Thyroid gland (tissue), 4 donors: ENCODE results near the gene CDKN1B. TPM values are rescaled to one million over a fixed set of nuclear protein-coding genes. Genes with fewer than 3 reads are reported as not detected.

Source experiments
- DNase-seq, 2 donors: peaks; one replicate each; pipeline ENCODE4 v3.0.0-alpha.2; 2019
- H3K27ac ChIP-seq, 3 donors: fragments of 200-600 bp; sonication (generic); 1 replicate in 2 of 3; 2 replicates in 1 of 3; pipeline ENCODE4 v1.5.1; 2016 to 2019; ENCODE audit warnings: mild to moderate bottlenecking in 1 of 3, moderate library complexity in 1 of 3
- H3K27me3 ChIP-seq: fragments of 200-600 bp; sonication (generic); one replicate; pipeline ENCODE4 v1.5.1; 2019
- H3K36me3 ChIP-seq, 2 donors: fragments of 200-600 bp; sonication (generic); one replicate each; pipeline ENCODE4 v1.5.1; 2016 to 2019
- H3K4me1 ChIP-seq, 2 donors: fragments of 200-600 bp; sonication (generic); one replicate each; pipeline ENCODE4 v1.5.1; 2017 to 2019
- H3K4me3 ChIP-seq, 3 donors: fragments of 200-600 bp; sonication (generic); replicated peaks in 1 of 3; 1 replicate in 2 of 3; 2 replicates in 1 of 3; pipeline ENCODE4 v1.5.1; 2016; ENCODE audit warnings: mild to moderate bottlenecking in 1 of 3
- H3K9me3 ChIP-seq: fragments of 200-600 bp; sonication (generic); one replicate; pipeline ENCODE4 v1.5.1; 2017
- POLR2A ChIP-seq, 2 donors: fragments of 450-650 bp; IDR thresholded peaks; one replicate each; pipeline ENCODE4 v1.6.1; 2017; ENCODE audit warnings: antibody characterized with exemption in 2 of 2, mild to moderate bottlenecking in 2 of 2, moderate library complexity in 1 of 2
- WGBS, 2 donors: methylation state at CpG; one replicate each; pipeline ENCODE4 v1.1.5; 2017; 5-methylcytosine and 5-hydroxymethylcytosine counted together
- intact Hi-C: fragments of 100-400 bp; cut with DNase I; formaldehyde crosslinking; loops from one replicate; pipeline ENCODE4 v1.15.1; 2023
- total RNA-seq, 4 donors: library from RNA; depleted of rRNA; stranded (reverse); fragments of >200 nt; gene quantifications; one replicate each; pipeline ENCODE4 v1.2.3, GENCODE V29; 2016
- TF ChIP-seq, protein P1 (sequence below), 6 experiments: fragments of 200-600 bp in 3 of 6; fragments of 450-650 bp in 3 of 6; sonication (generic) in 3 of 6; IDR thresholded peaks; one replicate each; pipeline ENCODE4 v1.5.1; 2016 to 2019; ENCODE audit warnings: antibody characterized with exemption in 6 of 6, mild to moderate bottlenecking in 2 of 6, inconsistent platforms in 1 of 6, moderate library complexity in 1 of 6

Gene CDKN1B
- total RNA-seq, 4 donors from 2014 or later = 52.3 to 77.3 (median 62.7) TPM

DNA sequence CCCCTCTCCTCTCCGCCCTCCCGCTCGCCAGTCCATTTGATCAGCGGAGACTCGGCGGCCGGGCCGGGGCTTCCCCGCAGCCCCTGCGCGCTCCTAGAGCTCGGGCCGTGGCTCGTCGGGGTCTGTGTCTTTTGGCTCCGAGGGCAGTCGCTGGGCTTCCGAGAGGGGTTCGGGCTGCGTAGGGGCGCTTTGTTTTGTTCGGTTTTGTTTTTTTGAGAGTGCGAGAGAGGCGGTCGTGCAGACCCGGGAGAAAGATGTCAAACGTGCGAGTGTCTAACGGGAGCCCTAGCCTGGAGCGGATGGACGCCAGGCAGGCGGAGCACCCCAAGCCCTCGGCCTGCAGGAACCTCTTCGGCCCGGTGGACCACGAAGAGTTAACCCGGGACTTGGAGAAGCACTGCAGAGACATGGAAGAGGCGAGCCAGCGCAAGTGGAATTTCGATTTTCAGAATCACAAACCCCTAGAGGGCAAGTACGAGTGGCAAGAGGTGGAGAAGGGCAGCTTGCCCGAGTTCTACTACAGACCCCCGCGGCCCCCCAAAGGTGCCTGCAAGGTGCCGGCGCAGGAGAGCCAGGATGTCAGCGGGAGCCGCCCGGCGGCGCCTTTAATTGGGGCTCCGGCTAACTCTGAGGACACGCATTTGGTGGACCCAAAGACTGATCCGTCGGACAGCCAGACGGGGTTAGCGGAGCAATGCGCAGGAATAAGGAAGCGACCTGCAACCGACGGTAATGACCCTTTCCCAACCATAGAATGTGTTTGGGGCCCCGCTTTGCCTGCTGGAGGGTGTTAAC, 615 bp downstream of the CDKN1B start:
- WGBS, 2 donors = 0% methylated on average over 44 to 55 of the region's 62 CpGs
- TF ChIP-seq POLR2A (IDR thresholded peaks at IDR 0.05) = no peak
- TF ChIP-seq, protein P1, sequence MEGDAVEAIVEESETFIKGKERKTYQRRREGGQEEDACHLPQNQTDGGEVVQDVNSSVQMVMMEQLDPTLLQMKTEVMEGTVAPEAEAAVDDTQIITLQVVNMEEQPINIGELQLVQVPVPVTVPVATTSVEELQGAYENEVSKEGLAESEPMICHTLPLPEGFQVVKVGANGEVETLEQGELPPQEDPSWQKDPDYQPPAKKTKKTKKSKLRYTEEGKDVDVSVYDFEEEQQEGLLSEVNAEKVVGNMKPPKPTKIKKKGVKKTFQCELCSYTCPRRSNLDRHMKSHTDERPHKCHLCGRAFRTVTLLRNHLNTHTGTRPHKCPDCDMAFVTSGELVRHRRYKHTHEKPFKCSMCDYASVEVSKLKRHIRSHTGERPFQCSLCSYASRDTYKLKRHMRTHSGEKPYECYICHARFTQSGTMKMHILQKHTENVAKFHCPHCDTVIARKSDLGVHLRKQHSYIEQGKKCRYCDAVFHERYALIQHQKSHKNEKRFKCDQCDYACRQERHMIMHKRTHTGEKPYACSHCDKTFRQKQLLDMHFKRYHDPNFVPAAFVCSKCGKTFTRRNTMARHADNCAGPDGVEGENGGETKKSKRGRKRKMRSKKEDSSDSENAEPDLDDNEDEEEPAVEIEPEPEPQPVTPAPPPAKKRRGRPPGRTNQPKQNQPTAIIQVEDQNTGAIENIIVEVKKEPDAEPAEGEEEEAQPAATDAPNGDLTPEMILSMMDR (IDR thresholded peaks at IDR 0.05) = no peak
- Histone ChIP-seq H3K36me3 (peaks cover 6 to 10% of the 10 kb centered on the region in 2 donors), H3K4me1 (peaks cover 39 to 49% of the 10 kb centered on the region in 2 donors), H3K27ac (peak overlapping the region; percentile 100), H3K27me3 (no peaks in the 10 kb centered on the region), H3K9me3 (no peaks in the 10 kb centered on the region), H3K4me3 (peak overlapping the region; percentile 66 to 98 (median 96))
- intact Hi-C loops = no loop called here
- DNase-seq = peak; percentile 34 to 40

DNA sequence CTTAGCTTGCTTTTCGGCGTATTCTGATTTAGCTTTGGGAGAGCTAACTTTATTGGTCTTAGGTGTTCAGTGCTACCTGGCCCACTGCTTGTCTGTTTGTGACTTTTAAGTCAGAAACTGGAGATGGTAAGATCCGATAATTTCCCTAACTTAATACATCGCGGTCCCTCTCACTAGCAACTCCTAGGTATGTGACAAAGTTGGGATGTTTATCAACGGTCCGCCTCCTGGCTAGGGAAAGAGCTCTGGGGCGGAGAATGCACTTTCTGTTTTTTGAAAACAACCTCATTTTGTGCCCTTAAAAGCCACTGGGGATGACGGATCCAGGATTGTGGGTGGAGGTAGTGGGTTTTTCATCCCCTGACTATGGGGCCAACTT, 1.2 kb downstream of the CDKN1B start:
- peaks cover 6 to 10% of the 10 kb centered on the region in 2 donors for H3K36me3 ChIP-seq
- DNase-seq = peak in 1 of 2 donors; percentile 15
- H3K27me3 ChIP-seq = no peaks in the 10 kb centered on the region
- H3K4me1 ChIP-seq = peaks cover 36 to 50% of the 10 kb centered on the region in 2 donors
- no peaks in the 10 kb centered on the region for H3K9me3 ChIP-seq
- intact Hi-C loops = no loop called here
- TF ChIP-seq, protein P1 (IDR thresholded peaks at IDR 0.05) = no peak
- no peak for TF ChIP-seq POLR2A (IDR thresholded peaks at IDR 0.05)
- WGBS, 2 donors = 0 to 1% methylated on average over 7 to 9 of the region's 9 CpGs
- peak overlapping the region; percentile 100 for H3K27ac ChIP-seq
- peak overlapping the region; percentile 66 to 98 (median 96) for H3K4me3 ChIP-seq

- intact Hi-C loops = no loop called here
- TF ChIP-seq POLR2A (IDR thresholded peaks at IDR 0.05) = no peak
- TF ChIP-seq, protein P1 (IDR thresholded peaks at IDR 0.05) = no peak
- Histone ChIP-seq H3K4me1 (peaks cover 32 to 45% of the 10 kb centered on the region in 2 donors), H3K9me3 (no peaks in the 10 kb centered on the region), H3K36me3 (peaks cover 6 to 10% of the 10 kb centered on the region in 2 donors), H3K27me3 (no peaks in the 10 kb centered on the region), H3K4me3 (peak overlapping the region; percentile 66 to 98 (median 96)), H3K27ac (peak overlapping the region; percentile 100)
- no peak for DNase-seq
- WGBS, 2 donors = 3 to 4% methylated on average over 14 of the region's 14 CpGs
Observed at GRCh38 chr12:12718853-12719252, 1.7 kb downstream of the CDKN1B start.

- Histone ChIP-seq H3K4me1 (peaks cover 29 to 41% of the 10 kb centered on the region in 2 donors), H3K27ac (peak overlapping the region; percentile 100), H3K27me3 (no peaks in the 10 kb centered on the region), H3K9me3 (no peaks in the 10 kb centered on the region), H3K36me3 (peaks cover 6 to 10% of the 10 kb centered on the region in 2 donors), H3K4me3 (peak overlapping the region in 2 of 3 donors; percentile 96 to 98)
- intact Hi-C loops = no loop called here
- DNase-seq = no peak
- no peak for TF ChIP-seq POLR2A (IDR thresholded peaks at IDR 0.05)
- TF ChIP-seq, protein P1 (IDR thresholded peaks at IDR 0.05) = no peak
- WGBS, 2 donors = 54 to 62% methylated on average over 3 of the region's 3 CpGs
Observed at GRCh38 chr12:12719496-12719895, 2.3 kb downstream of the CDKN1B start.

- peak overlapping the region in 1 of 3 donors; percentile 96 for H3K4me3 ChIP-seq
- no peaks in the 10 kb centered on the region for H3K9me3 ChIP-seq
- TF ChIP-seq, protein P1 (IDR thresholded peaks at IDR 0.05) = no peak
- TF ChIP-seq POLR2A (IDR thresholded peaks at IDR 0.05) = no peak
- H3K36me3 ChIP-seq = peaks cover 6 to 10% of the 10 kb centered on the region in 2 donors
- no peaks in the 10 kb centered on the region for H3K27me3 ChIP-seq
- intact Hi-C loops = loop anchor here (10.0 kb wide), 1 partner anchor 175 kb away; the partner anchor contains the start of gene GPRC5A
- no peak for DNase-seq
- WGBS, 2 donors = 68 to 69% methylated on average over 4 of the region's 4 CpGs
- peaks cover 23 to 36% of the 10 kb centered on the region in 2 donors for H3K4me1 ChIP-seq
- H3K27ac ChIP-seq = peak overlapping the region; percentile 100
Observed at GRCh38 chr12:12720052-12720451, 2.9 kb downstream of the CDKN1B start.
